NT2/D1 (cell line): ENCODE data around the gene PDLIM5.

Source experiments
- SUZ12 ChIP-seq: IDR thresholded peaks from 2 replicates; pipeline ENCODE4 v1.6.1; 2011; ENCODE audit not compliant: insufficient read length, insufficient read depth; ENCODE audit errors: extremely low read depth
- YY1 ChIP-seq: IDR thresholded peaks from 2 replicates; pipeline ENCODE4 v1.6.1; 2011; ENCODE audit not compliant: insufficient read length, insufficient read depth
- ZNF274 ChIP-seq: IDR thresholded peaks from 2 replicates; pipeline ENCODE4 v1.6.1; 2011; ENCODE audit warnings: mild to moderate bottlenecking, low read depth, low read length

DNA sequence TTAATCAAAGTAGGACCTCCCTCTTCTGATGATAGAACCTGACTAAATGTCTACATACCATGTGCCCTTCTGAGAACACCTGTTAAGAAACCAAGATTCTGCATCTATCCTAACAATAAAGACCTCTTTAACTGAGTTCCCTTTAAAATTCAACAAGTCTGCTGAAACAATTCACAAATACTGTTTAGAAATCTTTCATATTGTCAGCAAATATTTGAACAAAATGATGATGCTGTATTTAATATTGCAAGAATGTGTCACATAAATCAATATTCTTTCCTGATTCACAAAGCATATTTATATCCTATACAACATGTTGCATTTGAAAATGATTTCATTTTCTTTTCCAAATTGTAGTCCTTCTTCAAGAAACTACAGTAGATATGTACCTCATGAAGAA, 246.4 kb downstream of the PDLIM5 start:
- no peak for TF ChIP-seq YY1
- TF ChIP-seq SUZ12, result no peak
- no peak for TF ChIP-seq ZNF274
